GM11168 (cell line): Measurements from ENCODE around the gene DNAJB4.
"Not testable (repeated sequence)": the region's sequence is repeated elsewhere in the genome, so short reads cannot be mapped to it uniquely, and the experiment has no call there.

Experiments
- in situ Hi-C: fragments of 300-500 bp; cut with MboI; formaldehyde crosslinking; loops from one replicate; pipeline ENCODE4 v1.12.0; 2022; ENCODE audit warnings: low sequenced_read_pairs; ENCODE audit not compliant: unreplicated experiment

DNAJB4 gene

GRCh38 chr1:78004719-78005447 is at the start of gene DNAJB4:
TSS of gene DNAJB4 (plus strand) at chr1:78004939. CDS start at chr1:78005111, 172 bp downstream.
- in situ Hi-C loops, result loop anchor here (25.0 kb wide), 1 partner anchor 107 kb away; no protein-coding TSS in a partner anchor

GRCh38 chr1:77955709-77956108 is 49.0 kb upstream of the DNAJB4 start:
- in situ Hi-C loops, result no loop called here

GRCh38 chr1:77956464-77956863 is 48.3 kb upstream of the DNAJB4 start:
- in situ Hi-C loops, result no loop called here

- in situ Hi-C loops, result no loop called here
Observed at GRCh38 chr1:77958391-77958790, 46.3 kb upstream of the DNAJB4 start.

GRCh38 chr1:77958850-77959249 is 45.9 kb upstream of the DNAJB4 start:
- in situ Hi-C loops, result no loop called here

- in situ Hi-C loops, result no loop called here
Observed at GRCh38 chr1:77961392-77961791, 43.3 kb upstream of the DNAJB4 start.

- in situ Hi-C loops, result no loop called here
Observed at GRCh38 chr1:77966291-77966690, 38.4 kb upstream of the DNAJB4 start.

GRCh38 chr1:77970192-77970591 is 34.5 kb upstream of the DNAJB4 start:
- in situ Hi-C loops, result no loop called here

GRCh38 chr1:77972080-77972479 is 32.7 kb upstream of the DNAJB4 start:
- in situ Hi-C loops, result no loop called here

- in situ Hi-C loops, result no loop called here
Observed at GRCh38 chr1:77975386-77975785, 29.4 kb upstream of the DNAJB4 start.

GRCh38 chr1:77975907-77976306 is 28.8 kb upstream of the DNAJB4 start:
- in situ Hi-C loops, result no loop called here

- in situ Hi-C loops, result no loop called here
Observed at GRCh38 chr1:77976433-77977076, 28.2 kb upstream of the DNAJB4 start.

- in situ Hi-C loops, result no loop called here
Observed at GRCh38 chr1:77977989-77978292, 26.8 kb upstream of the DNAJB4 start.

- in situ Hi-C loops, result no loop called here
Observed at GRCh38 chr1:77978293-77978968, 26.3 kb upstream of the DNAJB4 start.

- in situ Hi-C loops, result no loop called here
Observed at GRCh38 chr1:77978969-77979876, 25.5 kb upstream of the DNAJB4 start, which contains the start of gene FUBP1. TSS of gene FUBP1 (minus strand) at chr1:77979072. CDS start at chr1:77979004, 68 bp downstream.

GRCh38 chr1:77983352-77983996 is 21.3 kb upstream of the DNAJB4 start:
- in situ Hi-C loops, result not testable (repeated sequence)

- in situ Hi-C loops, result no loop called here
Observed at GRCh38 chr1:77983997-77984355, 20.8 kb upstream of the DNAJB4 start.

- in situ Hi-C loops, result no loop called here
Observed at GRCh38 chr1:77984629-77985028, 20.1 kb upstream of the DNAJB4 start.

GRCh38 chr1:77986810-77987209 is 17.9 kb upstream of the DNAJB4 start:
- in situ Hi-C loops, result no loop called here

- in situ Hi-C loops, result no loop called here
Observed at GRCh38 chr1:77987919-77988318, 16.8 kb upstream of the DNAJB4 start.
